Measurements from ENCODE around the gene ZNF814.

ZNF814 gene

GRCh38 chr19:57820599-57820998 lies 68.2 kb downstream of the ZNF814 start:
- no peaks in the 10 kb centered on the region for H3K27me3 ChIP-seq (replicated peaks; ENCODE audit: control insufficient read depth, insufficient read depth, low read length)
- no peaks in the 10 kb centered on the region; the same call in 1 of the 2 replicates for H3K36me3 ChIP-seq (ENCODE audit: control insufficient read depth, insufficient read depth, low read length)
- TF ChIP-seq CTCF (IDR thresholded peaks at IDR 0.05; ENCODE audit: insufficient read depth, low read length, poor library complexity, severe bottlenecking), result no peak
- peak overlapping the region; percentile 98 for H3K4me3 ChIP-seq (replicated peaks; ENCODE audit: low read depth, low read length)
- DNase-seq (ENCODE audit: extremely low read depth, insufficient read length), result no peak

GRCh38 chr19:57819475-57820148 lies 69.2 kb downstream of the ZNF814 start:
- Histone ChIP-seq H3K4me3 (replicated peaks; ENCODE audit: low read depth, low read length) (peak overlapping the region; percentile 98), H3K27me3 (replicated peaks; ENCODE audit: control insufficient read depth, insufficient read depth, low read length) (no peaks in the 10 kb centered on the region), H3K36me3 (ENCODE audit: control insufficient read depth, insufficient read depth, low read length) (no peaks in the 10 kb centered on the region; the same call in 1 of the 2 replicates)
- DNase-seq (ENCODE audit: extremely low read depth, insufficient read length), result peak; percentile 84
- peak; percentile 40 for TF ChIP-seq CTCF (IDR thresholded peaks at IDR 0.05; ENCODE audit: insufficient read depth, low read length, poor library complexity, severe bottlenecking)

- Histone ChIP-seq H3K36me3 (ENCODE audit: control insufficient read depth, insufficient read depth, low read length) (no peaks in the 10 kb centered on the region), H3K4me3 (replicated peaks; ENCODE audit: low read depth, low read length) (no peak overlapping the region), H3K27me3 (replicated peaks; ENCODE audit: control insufficient read depth, insufficient read depth, low read length) (no peaks in the 10 kb centered on the region)
- DNase-seq (ENCODE audit: extremely low read depth, insufficient read length), result no peak
- TF ChIP-seq CTCF (IDR thresholded peaks at IDR 0.05; ENCODE audit: insufficient read depth, low read length, poor library complexity, severe bottlenecking), result no peak
Measured at GRCh38 chr19:57818378-57818777, 70.5 kb downstream of the ZNF814 start.

- H3K27me3 ChIP-seq (replicated peaks; ENCODE audit: control insufficient read depth, insufficient read depth, low read length), result no peaks in the 10 kb centered on the region
- DNase-seq (ENCODE audit: extremely low read depth, insufficient read length), result no peak
- no peaks in the 10 kb centered on the region for H3K36me3 ChIP-seq (ENCODE audit: control insufficient read depth, insufficient read depth, low read length)
- no peak for TF ChIP-seq CTCF (IDR thresholded peaks at IDR 0.05; ENCODE audit: insufficient read depth, low read length, poor library complexity, severe bottlenecking)
- H3K4me3 ChIP-seq (replicated peaks; ENCODE audit: low read depth, low read length), result no peak overlapping the region
Measured at GRCh38 chr19:57817976-57818375, 70.9 kb downstream of the ZNF814 start.

- TF ChIP-seq CTCF (IDR thresholded peaks at IDR 0.05; ENCODE audit: insufficient read depth, low read length, poor library complexity, severe bottlenecking), result no peak
- Histone ChIP-seq H3K4me3 (replicated peaks; ENCODE audit: low read depth, low read length) (no peak overlapping the region), H3K36me3 (ENCODE audit: control insufficient read depth, insufficient read depth, low read length) (no peaks in the 10 kb centered on the region), H3K27me3 (replicated peaks; ENCODE audit: control insufficient read depth, insufficient read depth, low read length) (no peaks in the 10 kb centered on the region)
- no peak for DNase-seq (ENCODE audit: extremely low read depth, insufficient read length)
Measured at GRCh38 chr19:57816652-57817051, 72.2 kb downstream of the ZNF814 start.

Data from GM06990 (cell line).